ENCODE data around the gene FDXR. TPM values are rescaled to one million over a fixed set of nuclear protein-coding genes. Genes with fewer than 3 reads are reported as not detected.

FDXR gene
- total RNA-seq, 1 donor from 2014 or later, result 34.2 TPM

GRCh38 chr17:74833501-74834377 lies 39.1 kb downstream of the FDXR start:
- H3K27me3 Mint-ChIP-seq (ENCODE audit: low read depth, unreplicated experiment), result peaks cover 3% of the 10 kb centered on the region
- H3K79me2 ChIP-seq (ENCODE audit: insufficient read depth, low read length), result no peaks in the 10 kb centered on the region
- peak overlapping the region; percentile 40 for H3K4me2 ChIP-seq (ENCODE audit: low read length)
- peaks cover 12% of the 10 kb centered on the region for H3K36me3 Mint-ChIP-seq (ENCODE audit: low read depth, unreplicated experiment)
- no peak overlapping the region for H3K4me3 ChIP-seq (ENCODE audit: insufficient read depth, low read depth, low read length)
- no peak overlapping the region for H3K9ac ChIP-seq (ENCODE audit: low read length)
- DNase-seq (ENCODE audit: low read depth), result peak; percentile 18
- H3K4me1 ChIP-seq (ENCODE audit: insufficient read depth, low read length), result peaks cover 8% of the 10 kb centered on the region
- TF ChIP-seq CTCF (IDR thresholded peaks at IDR 0.05; ENCODE audit: insufficient read depth, low read depth, low read length) (no peak), EZH2 (IDR thresholded peaks at IDR 0.05; ENCODE audit: insufficient read depth, low read length) (no peak)
- H3K27ac Mint-ChIP-seq (ENCODE audit: unreplicated experiment), result no peak overlapping the region
- peaks cover 16% of the 10 kb centered on the region for H3K4me1 Mint-ChIP-seq (ENCODE audit: low read depth, unreplicated experiment)
- peaks cover 21% of the 10 kb centered on the region for H4K20me1 ChIP-seq (ENCODE audit: insufficient read depth, low read length)
- H3K27me3 ChIP-seq (ENCODE audit: insufficient read depth, low read length), result no peaks in the 10 kb centered on the region
- H3K9me3 ChIP-seq (ENCODE audit: insufficient read depth, low read depth, low read length), result no peaks in the 10 kb centered on the region
- H3K4me3 Mint-ChIP-seq (ENCODE audit: unreplicated experiment), result no peak overlapping the region
- no peaks in the 10 kb centered on the region for H3K9me3 Mint-ChIP-seq (ENCODE audit: unreplicated experiment)
- no peak overlapping the region for H2AFZ ChIP-seq (ENCODE audit: low read depth, low read length)
- no peak for FAIRE-seq
- H3K36me3 ChIP-seq (ENCODE audit: insufficient read depth, low read length), result no peaks in the 10 kb centered on the region
- no peak overlapping the region for H3K27ac ChIP-seq (ENCODE audit: low read depth, low read length)

DNA sequence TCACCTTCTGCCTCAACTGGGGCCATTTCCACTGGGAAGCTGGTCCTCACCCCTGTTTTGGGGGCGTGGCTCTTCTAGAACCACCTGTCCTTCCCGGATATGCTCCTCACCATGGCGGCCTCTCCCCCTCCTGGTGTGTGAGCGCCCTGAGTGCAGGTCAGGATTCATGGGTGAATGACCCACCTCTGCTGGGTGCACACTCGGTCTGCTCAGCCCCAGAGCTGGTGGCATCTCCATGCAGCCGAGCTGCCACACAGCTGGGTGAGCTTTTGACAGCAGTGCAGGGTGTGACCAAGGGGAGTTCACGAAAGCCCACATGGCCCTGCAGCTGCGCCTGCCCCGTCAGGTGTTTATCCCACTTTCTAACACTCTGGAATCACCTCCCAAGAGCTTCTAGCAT lies 40.4 kb downstream of the FDXR start:
- no peak overlapping the region for H3K4me3 ChIP-seq (ENCODE audit: insufficient read depth, low read depth, low read length)
- FAIRE-seq (no peak), DNase-seq (ENCODE audit: low read depth) (no peak)
- H3K36me3 ChIP-seq (ENCODE audit: insufficient read depth, low read length), result no peaks in the 10 kb centered on the region
- H2AFZ ChIP-seq (ENCODE audit: low read depth, low read length), result no peak overlapping the region
- Mint-ChIP-seq H3K27me3 (ENCODE audit: low read depth, unreplicated experiment) (no peaks in the 10 kb centered on the region), H3K4me3 (ENCODE audit: unreplicated experiment) (no peak overlapping the region), H3K27ac (ENCODE audit: unreplicated experiment) (no peak overlapping the region), H3K36me3 (ENCODE audit: low read depth, unreplicated experiment) (peaks cover 12% of the 10 kb centered on the region), H3K4me1 (ENCODE audit: low read depth, unreplicated experiment) (peaks cover 16% of the 10 kb centered on the region), H3K9me3 (ENCODE audit: unreplicated experiment) (no peaks in the 10 kb centered on the region)
- no peak for TF ChIP-seq CTCF (IDR thresholded peaks at IDR 0.05; ENCODE audit: insufficient read depth, low read depth, low read length)
- no peak for TF ChIP-seq EZH2 (IDR thresholded peaks at IDR 0.05; ENCODE audit: insufficient read depth, low read length)
- H4K20me1 ChIP-seq (ENCODE audit: insufficient read depth, low read length), result peaks cover 21% of the 10 kb centered on the region
- no peak overlapping the region for H3K4me2 ChIP-seq (ENCODE audit: low read length)
- no peak overlapping the region for H3K9ac ChIP-seq (ENCODE audit: low read length)
- no peak overlapping the region for H3K27ac ChIP-seq (ENCODE audit: low read depth, low read length)
- no peaks in the 10 kb centered on the region for H3K9me3 ChIP-seq (ENCODE audit: insufficient read depth, low read depth, low read length)
- no peaks in the 10 kb centered on the region for H3K27me3 ChIP-seq (ENCODE audit: insufficient read depth, low read length)
- H3K79me2 ChIP-seq (ENCODE audit: insufficient read depth, low read length), result no peaks in the 10 kb centered on the region
- peaks cover 8% of the 10 kb centered on the region for H3K4me1 ChIP-seq (ENCODE audit: insufficient read depth, low read length)

Data from astrocyte (in vitro differentiated cells and primary cell).